HCT116 (cell line): Measurements from ENCODE around the gene GRM5.
"Not testable (repeated sequence)": the region's sequence is repeated elsewhere in the genome, so short reads cannot be mapped to it uniquely, and the experiment has no call there.

Experiments
- ATF3 ChIP-seq: IDR thresholded peaks from 2 replicates; pipeline ENCODE4 v1.6.1; 2012
- EZH2 ChIP-seq: fragments of 200-600 bp; sonication (generic); IDR thresholded peaks from 2 replicates; pipeline ENCODE4 v1.6.1; 2017; ENCODE audit warnings: antibody characterized with exemption, mixed run types
- MAX ChIP-seq: IDR thresholded peaks from 2 replicates; pipeline ENCODE4 v1.6.1; 2012
- POLR2A ChIP-seq: IDR thresholded peaks from 2 replicates; pipeline ENCODE4 v1.7.0; 2011; ENCODE audit warnings: borderline replicate concordance; ENCODE audit not compliant: insufficient read depth, insufficient read length; ENCODE audit errors: extremely low read depth
- POLR2AphosphoS5 ChIP-seq: IDR thresholded peaks from 2 replicates; pipeline ENCODE4 v1.6.1; 2011; ENCODE audit warnings: mild to moderate bottlenecking, low read depth, low read length, moderate library complexity
- RAD21 ChIP-seq: IDR thresholded peaks from 2 replicates; pipeline ENCODE4 v1.6.1; 2012; ENCODE audit warnings: low read depth, mild to moderate bottlenecking
- SIN3A ChIP-seq: IDR thresholded peaks from 2 replicates; pipeline ENCODE4 v1.6.1; 2012; ENCODE audit warnings: low read depth
- YY1 ChIP-seq: IDR thresholded peaks from 2 replicates; pipeline ENCODE4 v1.6.1; 2011; ENCODE audit warnings: low read length, low read depth, moderate library complexity, mild to moderate bottlenecking; ENCODE audit not compliant: insufficient replicate concordance; ENCODE audit errors: extremely low read depth
- ZNF274 ChIP-seq: fragments of 200-500 bp; sonication (Bioruptor generic); IDR thresholded peaks from 2 replicates; pipeline ENCODE4 v1.6.1; 2014; ENCODE audit warnings: mild to moderate bottlenecking, low read depth, low read length, inconsistent platforms
- TF ChIP-seq, protein P1 (sequence below), 3 experiments: fragments of 200-600 bp in 1 of 3; sonication (generic) in 1 of 3; IDR thresholded peaks in 2 of 3; conservative IDR thresholded peaks in 1 of 3; 2 replicates each; pipeline ENCODE4 v1.5.1; 2012 to 2017; ENCODE audit warnings: low read depth in 2 of 3, low read length in 2 of 3, antibody characterized with exemption in 1 of 3, borderline replicate concordance in 1 of 3, control low read depth in 1 of 3, mild to moderate bottlenecking in 1 of 3, mixed read lengths in 1 of 3, mixed run types in 1 of 3, moderate library complexity in 1 of 3; ENCODE audit not compliant: insufficient read depth in 1 of 3

- TF ChIP-seq, protein P1, sequence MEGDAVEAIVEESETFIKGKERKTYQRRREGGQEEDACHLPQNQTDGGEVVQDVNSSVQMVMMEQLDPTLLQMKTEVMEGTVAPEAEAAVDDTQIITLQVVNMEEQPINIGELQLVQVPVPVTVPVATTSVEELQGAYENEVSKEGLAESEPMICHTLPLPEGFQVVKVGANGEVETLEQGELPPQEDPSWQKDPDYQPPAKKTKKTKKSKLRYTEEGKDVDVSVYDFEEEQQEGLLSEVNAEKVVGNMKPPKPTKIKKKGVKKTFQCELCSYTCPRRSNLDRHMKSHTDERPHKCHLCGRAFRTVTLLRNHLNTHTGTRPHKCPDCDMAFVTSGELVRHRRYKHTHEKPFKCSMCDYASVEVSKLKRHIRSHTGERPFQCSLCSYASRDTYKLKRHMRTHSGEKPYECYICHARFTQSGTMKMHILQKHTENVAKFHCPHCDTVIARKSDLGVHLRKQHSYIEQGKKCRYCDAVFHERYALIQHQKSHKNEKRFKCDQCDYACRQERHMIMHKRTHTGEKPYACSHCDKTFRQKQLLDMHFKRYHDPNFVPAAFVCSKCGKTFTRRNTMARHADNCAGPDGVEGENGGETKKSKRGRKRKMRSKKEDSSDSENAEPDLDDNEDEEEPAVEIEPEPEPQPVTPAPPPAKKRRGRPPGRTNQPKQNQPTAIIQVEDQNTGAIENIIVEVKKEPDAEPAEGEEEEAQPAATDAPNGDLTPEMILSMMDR (IDR thresholded peaks at IDR 0.05 in 2 of 3, conservative IDR thresholded peaks at IDR 0.05 in 1 of 3; ENCODE audit: borderline replicate concordance in 1 of 3, insufficient read depth in 1 of 3, low read depth in 2 of 3, low read length in 2 of 3): not testable (repeated sequence)
- not testable (repeated sequence) for TF ChIP-seq POLR2A, YY1, SIN3A, POLR2AphosphoS5, EZH2, RAD21, MAX, ZNF274, ATF3
These were observed 104.2 kb downstream of the GRM5 start for GRCh38 chr11:88961621-88962020.
